HG03469 (cell line): ENCODE data around the gene CDC25B.

Experiments used
- ATAC-seq: cut with Tn5 transposase; IDR thresholded peaks from one replicate; pipeline ENCODE4 v1.9.1; 2021; ENCODE audit warnings: mild to moderate bottlenecking, moderate library complexity, moderate number of reproducible peaks; ENCODE audit not compliant: unreplicated experiment

The CDC25B gene

GRCh38 chr20:3802524-3803239, 6.6 kb downstream of the CDC25B start:
- no peak for ATAC-seq

GRCh38 chr20:3803289-3803688, 7.2 kb downstream of the CDC25B start:
- ATAC-seq = no peak

GRCh38 chr20:3803854-3804253, 7.7 kb downstream of the CDC25B start:
- no peak for ATAC-seq

- ATAC-seq = no peak
These were observed 8.2 kb downstream of the CDC25B start for GRCh38 chr20:3804254-3804751.

GRCh38 chr20:3804781-3805180, 8.7 kb downstream of the CDC25B start:
- no peak for ATAC-seq

GRCh38 chr20:3808544-3808943, 12.4 kb downstream of the CDC25B start:
- ATAC-seq = no peak

- no peak for ATAC-seq
These were observed 15.6 kb downstream of the CDC25B start for GRCh38 chr20:3811467-3812258.

GRCh38 chr20:3812259-3812681, 16.2 kb downstream of the CDC25B start:
- no peak for ATAC-seq

- no peak for ATAC-seq
These were observed 17.1 kb downstream of the CDC25B start for GRCh38 chr20:3812975-3813847.

- ATAC-seq = no peak
These were observed 17.9 kb downstream of the CDC25B start for GRCh38 chr20:3813848-3814581.

- no peak for ATAC-seq
These were observed 18.9 kb downstream of the CDC25B start for GRCh38 chr20:3814928-3815495.

- ATAC-seq = no peak
These were observed 19.7 kb downstream of the CDC25B start for GRCh38 chr20:3815703-3816315.

- no peak for ATAC-seq
These were observed 22.3 kb downstream of the CDC25B start for GRCh38 chr20:3818155-3819151.

GRCh38 chr20:3819411-3820047, 23.4 kb downstream of the CDC25B start:
- no peak for ATAC-seq

- ATAC-seq = peak; percentile 61
These were observed 24.2 kb downstream of the CDC25B start, which contains the start of gene AP5S1 for GRCh38 chr20:3820048-3820900. AP5S1 (plus strand) TSS chr20:3820547; CDS start chr20:3822118, 1,571 bp downstream.

GRCh38 chr20:3820901-3821727, 25.0 kb downstream of the CDC25B start:
- ATAC-seq = peak; percentile 1
